ENCODE results near the gene MIGA1. TPM values are rescaled to one million over a fixed set of nuclear protein-coding genes. Genes with fewer than 3 reads are reported as not detected.
"Not testable (repeated sequence)": the region's sequence is repeated elsewhere in the genome, so short reads cannot be mapped to it uniquely, and the experiment has no call there.

The MIGA1 gene
- total RNA-seq, 1 donor from 2014 or later: 19.8 TPM

- Mint-ChIP-seq H3K9me3 (no peaks in the 10 kb centered on the region), H3K4me1 (peaks cover 1% of the 10 kb centered on the region), H3K36me3 (no peaks in the 10 kb centered on the region), H3K4me3 (no peak overlapping the region), H3K27me3 (ENCODE audit: low read depth) (no peaks in the 10 kb centered on the region), H3K27ac (no peak overlapping the region)
- DNase-seq (ENCODE audit: low spot score in 2 of 2, unreplicated experiment in 2 of 2): no peak
- no peak for TF ChIP-seq CTCF (IDR thresholded peaks at IDR 0.05; ENCODE audit: unreplicated experiment)
Measured at GRCh38 chr1:77906019-77906545, 126.6 kb downstream of the MIGA1 start.

- no peak for DNase-seq (ENCODE audit: low spot score in 2 of 2, unreplicated experiment in 2 of 2)
- Mint-ChIP-seq H3K9me3 (no peaks in the 10 kb centered on the region), H3K27ac (no peak overlapping the region), H3K36me3 (no peaks in the 10 kb centered on the region), H3K27me3 (ENCODE audit: low read depth) (no peaks in the 10 kb centered on the region), H3K4me1 (peaks cover 1% of the 10 kb centered on the region), H3K4me3 (no peak overlapping the region)
- TF ChIP-seq CTCF (IDR thresholded peaks at IDR 0.05; ENCODE audit: unreplicated experiment): no peak
Measured at GRCh38 chr1:77906624-77907023, 127.2 kb downstream of the MIGA1 start.

GRCh38 chr1:77910116-77910515, 130.7 kb downstream of the MIGA1 start:
- Mint-ChIP-seq H3K36me3 (no peaks in the 10 kb centered on the region), H3K27me3 (ENCODE audit: low read depth) (no peaks in the 10 kb centered on the region)

GRCh38 chr1:77918918-77919317, 139.5 kb downstream of the MIGA1 start:
- H3K27me3 Mint-ChIP-seq (ENCODE audit: low read depth); H3K4me1 Mint-ChIP-seq; H3K4me3 Mint-ChIP-seq; H3K36me3 Mint-ChIP-seq; DNase-seq (ENCODE audit: low spot score in 2 of 2, unreplicated experiment in 2 of 2); H3K27ac Mint-ChIP-seq; H3K9me3 Mint-ChIP-seq: not testable (repeated sequence)

More at GRCh38 chr1:77910116-77910515, 130.7 kb downstream of the MIGA1 start:
- Mint-ChIP-seq H3K4me1 (peaks cover 1% of the 10 kb centered on the region), H3K27ac (no peak overlapping the region), H3K9me3 (no peaks in the 10 kb centered on the region), H3K4me3 (no peak overlapping the region)
- no peak for DNase-seq (ENCODE audit: low spot score in 2 of 2, unreplicated experiment in 2 of 2)
- no peak for TF ChIP-seq CTCF (IDR thresholded peaks at IDR 0.05; ENCODE audit: unreplicated experiment)

GRCh38 chr1:77925518-77925917, 146.1 kb downstream of the MIGA1 start:
- peaks cover 4% of the 10 kb centered on the region for H3K4me1 Mint-ChIP-seq
- H3K4me3 Mint-ChIP-seq: no peak overlapping the region
- no peaks in the 10 kb centered on the region for H3K27me3 Mint-ChIP-seq (ENCODE audit: low read depth)
- H3K27ac Mint-ChIP-seq: no peak overlapping the region
- DNase-seq (ENCODE audit: low spot score in 2 of 2, unreplicated experiment in 2 of 2): no peak
- no peaks in the 10 kb centered on the region for H3K9me3 Mint-ChIP-seq
- TF ChIP-seq CTCF (IDR thresholded peaks at IDR 0.05; ENCODE audit: unreplicated experiment): no peak
- peaks cover 3% of the 10 kb centered on the region for H3K36me3 Mint-ChIP-seq

GRCh38 chr1:77925956-77926355, 146.5 kb downstream of the MIGA1 start:
- Mint-ChIP-seq H3K4me1 (peaks cover 4% of the 10 kb centered on the region), H3K27me3 (ENCODE audit: low read depth) (no peaks in the 10 kb centered on the region), H3K27ac (no peak overlapping the region), H3K9me3 (no peaks in the 10 kb centered on the region), H3K36me3 (peaks cover 3% of the 10 kb centered on the region), H3K4me3 (no peak overlapping the region)
- no peak for TF ChIP-seq CTCF (IDR thresholded peaks at IDR 0.05; ENCODE audit: unreplicated experiment)
- no peak for DNase-seq (ENCODE audit: low spot score in 2 of 2, unreplicated experiment in 2 of 2)

Data from mesothelial cell of epicardium (in vitro differentiated cells).